ENCODE measurements around the gene HOXB9. TPM values are rescaled to one million over a fixed set of nuclear protein-coding genes. Genes with fewer than 3 reads are reported as not detected.

Gene HOXB9
- total RNA-seq, 1 experiment from 2014 or later: 26.1 TPM

- peak; percentile 46 for DNase-seq (ENCODE audit: low spot score)
These were observed 1.3 kb downstream of the HOXB9 start for GRCh38 chr17:48624544-48625494.

DNA sequence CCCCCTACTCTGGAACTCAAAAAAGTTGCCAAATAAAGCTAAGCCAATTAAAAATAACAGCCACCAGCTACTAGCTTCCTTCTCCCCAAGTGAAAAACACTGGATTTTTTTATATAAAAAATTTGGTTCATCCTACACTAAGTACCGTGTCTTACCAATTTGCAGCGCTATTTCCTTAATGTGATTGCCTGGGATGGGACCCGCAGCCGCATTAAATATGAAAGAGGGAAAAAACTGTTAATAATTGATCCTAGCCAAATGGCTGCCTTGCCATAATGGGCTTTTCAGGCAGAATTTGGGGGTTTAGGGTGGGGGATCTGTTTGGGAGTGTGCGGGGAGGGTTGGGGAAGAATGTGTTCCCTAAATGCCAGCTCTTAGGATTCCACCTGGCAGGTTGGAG, 2.0 kb downstream of the HOXB9 start:
- DNase-seq (ENCODE audit: low spot score): no peak

DNA sequence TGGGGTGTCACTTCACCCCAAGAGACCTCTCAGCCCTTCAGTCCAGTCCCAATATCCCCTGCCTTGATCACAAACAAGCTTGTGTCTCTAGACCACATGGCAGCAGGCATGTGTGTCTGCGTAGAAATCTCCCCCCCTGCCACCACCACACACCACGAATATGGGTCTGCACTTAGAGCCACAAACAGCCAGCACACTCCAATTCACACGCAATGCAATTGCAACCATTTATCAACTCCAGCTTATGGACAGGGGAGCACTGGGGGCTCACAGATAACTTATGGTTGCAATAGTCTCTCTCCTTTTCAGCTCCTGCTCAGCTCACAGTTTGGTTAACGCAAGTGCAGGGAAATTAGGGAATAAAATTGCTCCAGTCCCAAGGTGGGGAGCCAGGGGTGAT, 2.6 kb downstream of the HOXB9 start:
- no peak for DNase-seq (ENCODE audit: low spot score)

GRCh38 chr17:48622857-48623256, 3.3 kb downstream of the HOXB9 start:
- no peak for DNase-seq (ENCODE audit: low spot score)

GRCh38 chr17:48621410-48622392, 4.5 kb downstream of the HOXB9 start:
- DNase-seq (ENCODE audit: low spot score): no peak

GRCh38 chr17:48620461-48621139, 5.6 kb downstream of the HOXB9 start:
- no peak for DNase-seq (ENCODE audit: low spot score)

DNA sequence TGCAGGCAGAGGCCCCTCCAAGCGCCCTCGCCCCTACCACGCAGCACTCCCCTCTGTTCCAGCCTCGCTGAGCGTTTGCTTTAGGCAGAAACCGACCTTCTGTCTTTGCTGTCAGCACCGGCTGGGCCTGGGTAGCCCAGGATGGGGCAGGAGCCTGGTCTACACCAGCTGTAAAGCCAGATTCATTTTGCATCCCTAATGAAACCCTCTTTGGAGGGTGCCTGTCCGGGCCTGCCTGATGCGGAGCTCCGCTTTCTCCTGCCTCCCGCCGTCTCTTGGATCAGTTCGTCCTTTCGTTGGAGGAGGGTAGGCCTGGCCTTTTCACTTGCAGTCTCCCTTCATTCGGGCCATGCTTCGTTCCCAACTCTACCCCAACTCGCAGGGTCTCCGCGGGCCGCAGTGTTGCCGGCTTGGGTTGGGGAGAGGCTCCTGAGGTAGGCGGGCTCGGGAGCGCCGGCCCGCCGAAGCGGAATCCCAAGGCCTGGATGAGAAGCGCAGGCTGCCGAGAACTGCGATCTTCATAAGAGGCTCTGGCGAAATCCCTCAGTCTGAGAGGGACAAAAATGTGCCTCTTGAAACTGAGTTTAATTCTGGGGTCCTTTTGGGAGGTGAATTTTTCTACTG, 6.2 kb downstream of the HOXB9 start:
- no peak for DNase-seq (ENCODE audit: low spot score)

- DNase-seq (ENCODE audit: low spot score): peak; percentile 74
These were observed 7.8 kb downstream of the HOXB9 start for GRCh38 chr17:48618256-48618896.

DNA sequence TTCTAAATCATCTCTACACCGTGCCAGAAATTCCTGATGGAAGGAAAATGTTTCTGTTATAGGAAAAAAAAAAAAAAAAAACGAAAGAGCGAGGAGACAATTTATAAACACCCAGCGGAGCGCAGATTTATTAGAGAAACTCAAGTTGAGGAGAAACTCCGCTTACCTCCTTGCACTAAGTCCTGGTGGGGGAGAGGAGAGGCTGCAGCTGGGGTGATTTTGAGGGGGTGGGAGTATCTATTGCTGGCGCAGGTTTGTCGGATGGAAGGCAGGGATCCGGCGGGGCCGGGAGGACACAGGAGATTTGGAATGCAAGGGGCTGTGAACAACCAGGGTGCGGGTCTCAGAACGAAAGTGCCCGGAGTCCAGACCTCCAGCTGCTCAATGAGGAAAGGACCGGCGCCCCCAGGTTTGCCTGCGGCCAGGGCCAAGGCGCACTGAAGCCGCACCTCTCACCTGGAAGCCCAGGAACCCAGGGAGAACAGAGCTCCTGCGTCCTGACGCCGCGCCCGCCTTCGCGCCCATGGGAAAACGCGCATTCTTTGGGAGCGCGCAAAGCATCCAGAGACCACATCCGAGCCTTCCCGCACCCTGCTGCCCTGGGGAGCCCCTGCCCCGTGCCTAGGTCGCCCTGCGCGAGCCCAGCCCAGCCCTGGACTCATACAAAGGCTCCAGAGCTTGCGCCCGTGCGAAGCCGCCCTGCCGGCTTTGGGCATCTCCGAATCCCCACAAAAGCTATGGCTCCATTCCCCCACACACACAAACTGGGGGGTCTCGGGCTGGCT, 8.5 kb downstream of the HOXB9 start:
- no peak for DNase-seq (ENCODE audit: low spot score)

GRCh38 chr17:48616717-48617470, 9.3 kb downstream of the HOXB9 start:
- no peak for DNase-seq (ENCODE audit: low spot score)

- no peak for DNase-seq (ENCODE audit: low spot score)
These were observed 10.0 kb downstream of the HOXB9 start for GRCh38 chr17:48615963-48616716.

DNA sequence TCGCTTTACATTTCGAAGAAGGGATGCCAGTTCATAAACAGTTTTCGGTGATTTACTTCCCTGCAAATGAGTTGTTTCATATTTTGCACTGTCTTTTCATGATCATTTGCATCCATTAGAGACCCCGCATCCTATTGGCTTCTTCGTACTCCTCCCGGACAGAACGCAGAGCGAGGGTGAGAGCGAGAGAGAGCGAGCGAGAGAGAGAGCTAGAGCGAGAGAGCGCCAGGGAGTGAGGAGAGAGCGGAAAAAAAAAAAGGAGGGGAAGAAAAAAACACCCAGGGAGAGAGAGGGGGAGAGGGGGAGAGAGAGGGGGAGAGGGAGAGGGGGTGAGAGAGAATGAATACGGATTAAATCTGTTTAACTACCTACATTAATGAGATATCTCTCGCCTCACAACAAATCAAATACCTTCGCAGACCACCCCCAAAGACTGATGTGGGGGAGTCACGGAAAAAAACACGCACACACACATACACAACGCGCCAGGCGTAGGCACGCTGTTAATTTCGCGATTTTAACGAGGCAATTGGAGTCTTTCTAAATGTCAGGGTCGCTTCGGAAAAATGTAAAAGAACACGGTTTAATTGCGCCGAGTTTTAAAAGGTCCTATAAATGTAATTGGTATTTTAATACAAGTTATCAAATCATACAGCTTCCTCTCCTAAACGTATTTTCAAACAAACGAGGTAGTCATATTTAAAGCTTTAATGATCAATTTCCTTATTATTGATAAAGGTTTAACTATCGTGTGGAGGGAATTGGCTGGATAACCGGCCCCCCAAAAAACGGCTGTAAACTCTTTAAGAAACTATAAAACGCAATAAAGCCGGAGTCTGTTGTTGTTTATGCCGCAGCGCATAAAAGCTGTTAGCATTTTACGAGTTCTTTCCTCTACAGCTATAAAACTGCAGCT, 10.9 kb downstream of the HOXB9 start, which contains the start of gene HOXB8:
HOXB8 (minus strand) TSS at position 246 of the 916 bp plus-strand sequence. CDS start 588 bp downstream, outside the sequence.
- DNase-seq (ENCODE audit: low spot score): no peak

GRCh38 chr17:48613862-48614694, 12.1 kb downstream of the HOXB9 start:
- DNase-seq (ENCODE audit: low spot score): no peak

- DNase-seq (ENCODE audit: low spot score): peak; percentile 51
These were observed 13.1 kb downstream of the HOXB9 start for GRCh38 chr17:48612854-48613691.

DNA sequence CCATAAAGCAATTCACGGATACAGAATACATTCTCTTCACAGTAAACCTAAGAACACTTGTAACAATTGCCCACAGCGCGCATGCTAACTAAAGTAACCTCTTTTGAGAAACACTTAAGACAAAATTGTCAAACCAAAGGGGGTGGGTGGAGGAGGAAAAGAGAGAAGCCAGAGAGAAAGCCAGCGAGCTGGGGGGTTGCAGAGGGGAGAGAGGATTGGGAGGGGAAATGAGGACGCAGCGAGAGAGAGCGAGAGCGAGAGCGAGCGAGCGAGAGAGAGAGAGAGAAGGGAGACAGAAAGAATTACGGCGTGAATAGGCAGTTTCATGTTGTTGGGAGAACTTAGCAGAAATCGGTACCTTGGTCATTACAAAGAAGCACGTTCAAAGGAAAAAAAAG, 13.7 kb downstream of the HOXB9 start:
- peak; percentile 39 for DNase-seq (ENCODE audit: low spot score)

Measured in H4 (cell line).